GM18511 (cell line): ENCODE measurements around the gene MAP2K7.
"Not testable (repeated sequence)": the region's sequence is repeated elsewhere in the genome, so short reads cannot be mapped to it uniquely, and the experiment has no call there.

ENCODE experiments used
- ATAC-seq: cut with Tn5 transposase; IDR thresholded peaks from one replicate; pipeline ENCODE4 v1.9.1; 2021; ENCODE audit warnings: mild to moderate bottlenecking, moderate library complexity; ENCODE audit not compliant: unreplicated experiment

Gene MAP2K7

GRCh38 chr19:7959211-7959610 is 55.5 kb downstream of the MAP2K7 start:
- no peak for ATAC-seq

- ATAC-seq = not testable (repeated sequence)
These were observed 57.4 kb downstream of the MAP2K7 start for GRCh38 chr19:7961082-7961481.

GRCh38 chr19:7961920-7962626 is 58.4 kb downstream of the MAP2K7 start:
- ATAC-seq = no peak

DNA sequence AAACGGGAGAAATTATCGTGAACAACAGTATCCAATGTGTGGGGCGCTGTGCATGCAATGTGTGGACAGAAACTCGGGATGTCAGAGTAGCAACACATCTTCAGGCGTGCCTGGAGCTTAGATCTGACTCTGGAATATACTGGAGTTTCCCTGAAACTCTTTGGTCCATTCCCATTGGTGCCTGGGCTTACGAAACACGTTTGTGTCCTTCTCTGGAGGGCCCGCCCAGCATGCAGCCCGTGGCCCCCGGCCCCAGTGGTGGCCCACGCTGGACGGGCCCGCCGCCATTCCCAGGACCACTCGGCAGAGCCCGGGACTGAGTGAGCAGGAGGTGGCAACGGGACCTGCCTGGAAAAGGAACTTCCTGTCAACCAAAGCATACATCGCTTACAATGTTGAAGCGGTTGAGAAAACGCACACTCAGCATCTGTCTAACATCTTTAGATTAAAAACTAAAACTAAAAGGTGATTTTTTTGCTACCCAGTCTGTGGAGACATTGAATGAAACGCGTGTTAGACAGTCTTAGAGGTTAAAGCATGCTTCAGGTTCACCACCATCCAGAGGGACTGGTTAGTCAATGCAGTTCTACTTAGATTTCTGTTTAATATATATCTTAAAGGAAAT is 59.1 kb downstream of the MAP2K7 start:
- no peak for ATAC-seq

GRCh38 chr19:7963566-7963965 is 59.9 kb downstream of the MAP2K7 start:
- no peak for ATAC-seq
